NCI-H1930 (cell line): ENCODE measurements around the gene BCAS3.
"Not testable (repeated sequence)": the region's sequence is repeated elsewhere in the genome, so short reads cannot be mapped to it uniquely, and the experiment has no call there.

ENCODE experiments used
- DNase-seq, 2 experiments: peaks; one replicate each; lab custom pipeline; 2025; lab: John Stamatoyannopoulos, UW

BCAS3 gene

GRCh38 chr17:61225178-61225882, 547.7 kb downstream of the BCAS3 start:
- no peak for DNase-seq

GRCh38 chr17:61227866-61228265, 550.2 kb downstream of the BCAS3 start:
- no peak for DNase-seq

GRCh38 chr17:61230461-61230860, 552.8 kb downstream of the BCAS3 start:
- DNase-seq, result no peak

GRCh38 chr17:61230972-61231820, 553.5 kb downstream of the BCAS3 start:
- DNase-seq, result no peak

- DNase-seq, result no peak
These were observed 555.2 kb downstream of the BCAS3 start for GRCh38 chr17:61232871-61233270.

GRCh38 chr17:61233991-61234750, 556.5 kb downstream of the BCAS3 start:
- no peak for DNase-seq

- DNase-seq, result no peak
These were observed 557.6 kb downstream of the BCAS3 start for GRCh38 chr17:61235001-61235826.

- no peak for DNase-seq
These were observed 558.2 kb downstream of the BCAS3 start for GRCh38 chr17:61235827-61236197.

GRCh38 chr17:61237275-61237674, 559.6 kb downstream of the BCAS3 start:
- no peak for DNase-seq

- DNase-seq, result no peak
These were observed 560.8 kb downstream of the BCAS3 start for GRCh38 chr17:61238455-61238933.

GRCh38 chr17:61239327-61239726, 561.7 kb downstream of the BCAS3 start:
- DNase-seq, result no peak

- no peak for DNase-seq
These were observed 562.3 kb downstream of the BCAS3 start for GRCh38 chr17:61239953-61240352.

GRCh38 chr17:61240851-61241468, 563.3 kb downstream of the BCAS3 start:
- DNase-seq, result no peak

GRCh38 chr17:61244988-61245387, 567.3 kb downstream of the BCAS3 start:
- not testable (repeated sequence) for DNase-seq

- no peak for DNase-seq
These were observed 568.1 kb downstream of the BCAS3 start for GRCh38 chr17:61245706-61246135.

- DNase-seq, result no peak
These were observed 569.8 kb downstream of the BCAS3 start for GRCh38 chr17:61247439-61247838.

GRCh38 chr17:61248399-61248798, 570.7 kb downstream of the BCAS3 start:
- DNase-seq, result no peak

- DNase-seq, result no peak
These were observed 572.1 kb downstream of the BCAS3 start for GRCh38 chr17:61249649-61250299.

- DNase-seq, result no peak
These were observed 572.8 kb downstream of the BCAS3 start for GRCh38 chr17:61250335-61250890.
